H1 (cell line): ENCODE data around the gene NOM1. TPM values are rescaled to one million over a fixed set of nuclear protein-coding genes. Genes with fewer than 3 reads are reported as not detected.
A peak's percentile ranks its signal among the peaks of the same experiment; 100 is the strongest.

Experiments
- CTCF ChIA-PET: fragments of 300-600 bp; sonication (Branson Sonifier 250); formaldehyde crosslinking; loops from one replicate; lab custom pipeline; 2021; ENCODE audit not compliant: partially characterized antibody; lab: Charles Lee
- POLR2A ChIA-PET: fragments of 300-600 bp; sonication (Branson Sonifier 250); formaldehyde crosslinking; loops from one replicate; lab custom pipeline; 2021; ENCODE audit warnings: inconsistent platforms; ENCODE audit not compliant: partially characterized antibody; lab: Charles Lee
- DNase-seq, 2 experiments: peaks; one replicate each; pipeline versions ENCODE4 v3.0.0 to v3.0.0-alpha.2; 2010 to 2022; ENCODE audit warnings: low spot score in 2 of 2, low read depth in 1 of 2, mixed read lengths in 1 of 2
- FAIRE-seq: peaks from 2 replicates; lab custom pipeline; 2011; peaks lifted over from hg19 to GRCh38; lab: Jason Lieb, UNC
- H2AFZ ChIP-seq: 2 replicates; pipeline ENCODE4 v1.8.1; 2012; ENCODE audit warnings: low read length, inconsistent platforms
- H2AK5ac ChIP-seq: 2 replicates; pipeline ENCODE4 v1.6.1; 2013; ENCODE audit warnings: low read depth, low read length
- H2BK120ac ChIP-seq: replicated peaks from 2 replicates; pipeline ENCODE3; 2013; ENCODE audit warnings: low read depth, low read length, inconsistent platforms
- H2BK12ac ChIP-seq: 2 replicates; pipeline ENCODE4 v1.6.1; 2013; ENCODE audit warnings: low read depth, low read length
- H2BK15ac ChIP-seq: 2 replicates; pipeline ENCODE4 v1.6.1; 2013; ENCODE audit warnings: low read length
- H2BK20ac ChIP-seq: 2 replicates; pipeline ENCODE4 v1.6.1; 2013; ENCODE audit warnings: low read length
- H2BK5ac ChIP-seq: 2 replicates; pipeline ENCODE4 v1.6.1; 2013; ENCODE audit warnings: low read depth, low read length
- H3K14ac ChIP-seq: 2 replicates; pipeline ENCODE4 v1.6.1; 2013; ENCODE audit warnings: inconsistent platforms; ENCODE audit not compliant: insufficient read length
- H3K18ac ChIP-seq: 2 replicates; pipeline ENCODE4 v1.6.1; 2013; ENCODE audit warnings: low read length; ENCODE audit errors: extremely low read depth
- H3K23ac ChIP-seq: 2 replicates; pipeline ENCODE4 v1.6.1; 2013; ENCODE audit warnings: inconsistent platforms; ENCODE audit not compliant: insufficient read length
- H3K23me2 ChIP-seq: 2 replicates; pipeline ENCODE4 v1.6.1; 2013; ENCODE audit warnings: low read depth, low read length
- H3K27ac ChIP-seq: 2 replicates; pipeline ENCODE4 v1.6.1; 2011; ENCODE audit warnings: low read depth, low read length, inconsistent platforms
- H3K27me3 ChIP-seq, 4 experiments: replicated peaks in 1 of 4; 1 replicate in 1 of 4; 2 replicates in 3 of 4; pipeline versions ENCODE4 v1.6.1 to v1.8.1; 2011 to 2013; ENCODE audit warnings: low read length in 3 of 4, mild to moderate bottlenecking in 3 of 4, inconsistent platforms in 2 of 4, mixed read lengths in 2 of 4, moderate library complexity in 1 of 4; ENCODE audit not compliant: control insufficient read depth in 3 of 4, insufficient read depth in 3 of 4; ENCODE audit errors: extremely low read depth in 1 of 4
- H3K36me3 ChIP-seq, 4 experiments: 2 replicates each; pipeline versions ENCODE4 v1.6.1 to v1.8.1; 2011 to 2013; ENCODE audit warnings: mild to moderate bottlenecking in 4 of 4, low read length in 3 of 4, moderate library complexity in 2 of 4, control low read depth in 1 of 4, inconsistent platforms in 1 of 4; ENCODE audit not compliant: insufficient read depth in 4 of 4, control insufficient read depth in 2 of 4
- H3K4ac ChIP-seq: replicated peaks from 2 replicates; pipeline ENCODE3; 2013; ENCODE audit warnings: low read length, low read depth, mixed read lengths, inconsistent platforms; ENCODE audit not compliant: insufficient read length
- H3K4me1 ChIP-seq, 4 experiments: replicated peaks in 1 of 4; 1 replicate in 1 of 4; 2 replicates in 3 of 4; pipeline versions ENCODE4 v1.6.1 to v1.8.1; 2011 to 2013; ENCODE audit warnings: low read length in 3 of 4, inconsistent platforms in 2 of 4, mixed read lengths in 1 of 4; ENCODE audit not compliant: insufficient read depth in 4 of 4, control insufficient read depth in 3 of 4
- H3K4me2 ChIP-seq, 2 experiments: 2 replicates each; pipeline versions ENCODE4 v1.6.1 to v1.8.1; 2011 to 2013; ENCODE audit warnings: low read depth in 2 of 2, low read length in 2 of 2, control low read depth in 1 of 2, inconsistent platforms in 1 of 2, mild to moderate bottlenecking in 1 of 2; ENCODE audit not compliant: insufficient read depth in 1 of 2
- H3K4me3 ChIP-seq, 4 experiments: fragments of 200-600, 300-600 bp in 1 of 4; sonication (generic), shearing (Covaris generic), sonication (Bioruptor Twin) in 1 of 4; 2 replicates each; pipeline versions ENCODE4 v1.5.1 to v1.8.1; 2011 to 2016; ENCODE audit warnings: low read length in 4 of 4, low read depth in 3 of 4, control low read depth in 2 of 4, inconsistent platforms in 2 of 4, mild to moderate bottlenecking in 2 of 4, mixed read lengths in 1 of 4, moderate library complexity in 1 of 4; ENCODE audit not compliant: insufficient read depth in 2 of 4; ENCODE audit errors: extremely low read depth in 1 of 4
- H3K56ac ChIP-seq: replicated peaks from 2 replicates; pipeline ENCODE3; 2013; ENCODE audit warnings: low read depth, mild to moderate bottlenecking, mixed read lengths, low read length, inconsistent platforms; ENCODE audit not compliant: insufficient read length
- H3K79me1 ChIP-seq: 2 replicates; pipeline ENCODE4 v1.6.1; 2013; ENCODE audit warnings: low read depth, low read length, control low read depth
- H3K79me2 ChIP-seq, 2 experiments: 2 replicates each; pipeline versions ENCODE4 v1.6.1 to v1.8.1; 2012 to 2013; ENCODE audit warnings: low read length in 2 of 2, mild to moderate bottlenecking in 2 of 2, inconsistent platforms in 1 of 2; ENCODE audit not compliant: insufficient read depth in 2 of 2, control insufficient read depth in 1 of 2
- H3K9ac ChIP-seq, 4 experiments: replicated peaks in 1 of 4; 1 replicate in 1 of 4; 2 replicates in 3 of 4; pipeline versions ENCODE4 v1.6.1 to v1.8.1; 2011 to 2013; ENCODE audit warnings: low read depth in 3 of 4, low read length in 3 of 4, control low read depth in 2 of 4, mild to moderate bottlenecking in 2 of 4, moderate library complexity in 2 of 4, inconsistent platforms in 1 of 4; ENCODE audit errors: extremely low read depth in 1 of 4
- H3K9me3 ChIP-seq, 2 experiments: 2 replicates each; pipeline versions ENCODE4 v1.6.1 to v1.8.1; 2012 to 2013; ENCODE audit warnings: mild to moderate bottlenecking in 2 of 2, moderate library complexity in 2 of 2, control low read depth in 1 of 2, inconsistent platforms in 1 of 2, low read depth in 1 of 2, low read length in 1 of 2, mixed read lengths in 1 of 2; ENCODE audit not compliant: insufficient read depth in 2 of 2
- H4K20me1 ChIP-seq, 2 experiments: replicated peaks in 1 of 2; 2 replicates each; pipeline versions ENCODE3 to v1.8.1; 2011 to 2013; ENCODE audit warnings: inconsistent platforms in 2 of 2, low read length in 2 of 2, mild to moderate bottlenecking in 1 of 2; ENCODE audit not compliant: insufficient read depth in 2 of 2, control insufficient read depth in 1 of 2
- H4K5ac ChIP-seq: 2 replicates; pipeline ENCODE4 v1.6.1; 2013; ENCODE audit warnings: low read length, low read depth, mixed read lengths, inconsistent platforms; ENCODE audit not compliant: insufficient read length
- H4K8ac ChIP-seq: 2 replicates; pipeline ENCODE4 v1.8.0; 2013; ENCODE audit warnings: mild to moderate bottlenecking, moderate library complexity, low read length, inconsistent platforms; ENCODE audit not compliant: insufficient read depth; ENCODE audit errors: extremely low read depth
- H4K91ac ChIP-seq: replicated peaks from 2 replicates; pipeline ENCODE3; 2013; ENCODE audit warnings: low read length, mixed read lengths, inconsistent platforms; ENCODE audit not compliant: insufficient read length
- CBX8 ChIP-seq: fragments of 300-800, 300-1000 bp; sonication (generic); IDR thresholded peaks from 2 replicates; pipeline ENCODE4 v1.7.1; 2016; ENCODE audit warnings: low read depth, low read length, borderline replicate concordance
- RNF2 ChIP-seq: fragments of 200-900, 300-1000 bp; sonication (generic); IDR thresholded peaks from 2 replicates; pipeline ENCODE4 v1.7.1; 2016; ENCODE audit warnings: borderline replicate concordance, low read depth, mild to moderate bottlenecking, antibody characterized with exemption, low read length; ENCODE audit not compliant: poor library complexity, severe bottlenecking; ENCODE audit errors: missing control alignments
- WGBS, 2 experiments: shearing (Covaris generic) in 1 of 2; methylation state at CpG; one replicate each; pipeline versions ENCODE4 v1.1.6 to v1.1.7; 2013 to 2015; ENCODE audit warnings: low lambda C conversion rate in 2 of 2, mixed read lengths in 2 of 2, inconsistent platforms in 1 of 2, low coverage in 1 of 2, missing lambda C conversion rate in 1 of 2; ENCODE audit not compliant: insufficient replicate concordance in 2 of 2, insufficient coverage in 1 of 2, insufficient read length in 1 of 2; ENCODE audit errors: extremely low coverage in 1 of 2, missing lambda C conversion rate in 1 of 2; 5-methylcytosine and 5-hydroxymethylcytosine counted together
- polyA plus RNA-seq, 7 experiments: library from polyadenylated mRNA; depleted of rRNA in 3 of 7; stranded (reverse) in 5 of 7; unstranded in 2 of 7; fragments of >200 nt in 5 of 7; fragments of 200-250 nt in 2 of 7; gene quantifications; 1 replicate in 5 of 7; 2 replicates in 1 of 7; 4 replicates in 1 of 7; pipeline versions ENCODE4 v1.2.1 to v1.2.3, GENCODE V29; 2011 to 2013; ENCODE audit warnings: missing spikeins in 2 of 7, mixed read lengths in 2 of 7
- total RNA-seq: library from RNA; stranded (reverse); fragmentation: NEBNext Ultra II Directional; extraction: Animal tissue kit (Norgen Biotek cat#: 25700); gene quantifications from 2 replicates; pipeline ENCODE4 v1.2.1, GENCODE V29; 2021
- TF ChIP-seq, protein P1 (sequence below): IDR thresholded peaks from 2 replicates; pipeline ENCODE4 v1.6.1; 2012; ENCODE audit warnings: inconsistent platforms

The NOM1 gene
- total and polyA plus RNA-seq, 2 of the 8 experiments (the other 6 are each of a cell fraction or from before 2014, with no cell fraction given), result 10.6 to 29.1 TPM

DNA sequence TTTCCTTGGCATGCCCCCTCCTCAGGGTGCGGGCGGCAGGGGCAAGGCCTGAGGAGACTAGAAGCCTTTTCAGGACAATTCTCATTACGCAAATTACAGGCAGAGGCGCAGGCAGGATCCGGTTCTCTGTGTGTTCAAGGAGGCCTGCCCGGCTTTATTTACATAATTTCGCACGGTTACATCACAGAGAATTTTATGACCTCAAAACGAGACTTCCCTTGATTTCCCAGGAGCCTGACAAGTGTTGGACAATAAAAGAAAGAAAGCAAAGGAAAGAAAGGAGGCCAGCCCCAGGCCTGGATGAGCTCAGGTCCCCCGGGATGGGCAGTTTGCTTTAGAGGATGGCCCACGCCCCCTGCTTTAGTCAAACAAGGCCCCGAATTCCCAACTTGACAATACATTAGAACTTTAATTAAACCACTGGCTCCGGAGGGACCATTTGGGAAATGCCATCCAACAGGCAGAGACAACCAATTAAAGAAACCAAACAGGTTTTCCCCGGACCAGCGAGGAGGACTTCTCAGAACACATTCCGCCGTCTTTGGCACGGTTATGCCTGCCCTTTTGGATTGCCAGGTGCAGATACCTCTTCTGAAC is 58.1 kb downstream of the NOM1 start:
- Histone ChIP-seq H4K8ac (no peak overlapping the region), H3K9ac (no peak overlapping the region), H3K56ac (no peak overlapping the region), H3K18ac (no peak overlapping the region), H4K91ac (no peak overlapping the region), H3K4me3 (no peak overlapping the region), H3K4me2 (no peak overlapping the region), H2BK15ac (0 out of 2 replicates have a peak overlapping the region, but pooled peaks have one; percentile 12), H3K79me2 (no peaks in the 10 kb centered on the region), H3K23ac (no peak overlapping the region), H2BK120ac (no peak overlapping the region), H3K27ac (no peak overlapping the region), H3K23me2 (peaks cover 8% of the 10 kb centered on the region; the same call in 1 of the 2 replicates), H3K4me1 (peaks cover 3 to 33% (median 16%) of the 10 kb centered on the region in 4 experiments; a peak in 6 of 7 replicates), H3K79me1 (no peaks in the 10 kb centered on the region), H4K5ac (no peak overlapping the region), H2AFZ (no peak overlapping the region), H3K27me3 (peaks cover 94 to 98% (median 96%) of the 10 kb centered on the region in 4 experiments), H3K14ac (no peak overlapping the region), H3K36me3 (peaks cover 0 to 16% (median 0%) of the 10 kb centered on the region in 4 experiments; a peak in 1 of 8 replicates), H4K20me1 (peaks cover 20 to 24% of the 10 kb centered on the region in 2 experiments), H2AK5ac (no peak overlapping the region), H3K4ac (no peak overlapping the region), H3K9me3 (no peaks in the 10 kb centered on the region), H2BK5ac (no peak overlapping the region), H2BK12ac (no peak overlapping the region), H2BK20ac (no peak overlapping the region)
- TF ChIP-seq RNF2 (peak; percentile 73), CBX8 (peak; percentile 13; the same call in 1 of the 2 replicates)
- TF ChIP-seq, protein P1, sequence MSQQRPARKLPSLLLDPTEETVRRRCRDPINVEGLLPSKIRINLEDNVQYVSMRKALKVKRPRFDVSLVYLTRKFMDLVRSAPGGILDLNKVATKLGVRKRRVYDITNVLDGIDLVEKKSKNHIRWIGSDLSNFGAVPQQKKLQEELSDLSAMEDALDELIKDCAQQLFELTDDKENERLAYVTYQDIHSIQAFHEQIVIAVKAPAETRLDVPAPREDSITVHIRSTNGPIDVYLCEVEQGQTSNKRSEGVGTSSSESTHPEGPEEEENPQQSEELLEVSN, result no peak
- CTCF ChIA-PET, result interaction anchor here (0.8 kb wide), 1 partner anchor 1202 kb away, joined by 3 read pairs; no protein-coding TSS in a partner anchor
- DNase-seq, result peak in 1 of 2 experiments; percentile 48
- FAIRE-seq, result no peak
- 11% methylated on average over 18 of the region's 18 CpGs; no CpG with 5 or more reads in 1 of the 2 experiments for WGBS, 2 experiments
- POLR2A ChIA-PET, result interaction anchor here (1.0 to 3.3 kb wide), 2 partner anchors 9 to 12 kb away, joined by 3 to 15 read pairs; no protein-coding TSS in a partner anchor
